Vagina (tissue), 2 donors: ENCODE measurements around the gene CYRIA. TPM values are rescaled to one million over a fixed set of nuclear protein-coding genes. Genes with fewer than 3 reads are reported as not detected.

Source experiments
- DNase-seq, 2 donors: peaks; one replicate each; pipeline ENCODE4 v3.0.0-alpha.2; 2017; ENCODE audit errors: extremely low spot score in 2 of 2
- H3K27ac ChIP-seq: fragments of 200-600 bp; sonication (generic); one replicate; pipeline ENCODE4 v1.5.1; 2019
- H3K27me3 ChIP-seq: fragments of 200-600 bp; sonication (generic); one replicate; pipeline ENCODE4 v1.5.1; 2019
- H3K36me3 ChIP-seq, 2 donors: fragments of 200-600 bp; sonication (generic); one replicate each; pipeline ENCODE4 v1.5.1; 2017 to 2019
- H3K4me1 ChIP-seq: fragments of 200-600 bp; sonication (generic); one replicate; pipeline ENCODE4 v1.5.1; 2019
- H3K4me3 ChIP-seq, 2 donors: fragments of 200-600 bp; sonication (generic); 1 replicate in 1 of 2; 2 replicates in 1 of 2; pipeline ENCODE4 v1.5.1; 2016 to 2019
- H3K9me3 ChIP-seq: fragments of 200-600 bp; sonication (generic); one replicate; pipeline ENCODE4 v1.5.1; 2019
- POLR2A ChIP-seq, 2 donors: fragments of 450-650 bp; IDR thresholded peaks; one replicate each; pipeline ENCODE4 v1.6.1; 2017; ENCODE audit warnings: antibody characterized with exemption in 2 of 2, mild to moderate bottlenecking in 2 of 2, moderate library complexity in 2 of 2
- POLR2AphosphoS5 ChIP-seq, 2 donors: sonication (generic); formaldehyde crosslinking; IDR thresholded peaks; one replicate each; pipeline ENCODE4 v1.9.0; 2017; ENCODE audit warnings: antibody characterized with exemption in 2 of 2, mild to moderate bottlenecking in 2 of 2, low read depth in 1 of 2; ENCODE audit not compliant: insufficient read depth in 1 of 2
- intact Hi-C: fragments of 100-400 bp; cut with DNase I; formaldehyde crosslinking; loops from one replicate; pipeline ENCODE4 v1.15.1; 2023
- total RNA-seq: library from RNA; depleted of rRNA; stranded (reverse); fragments of >200 nt; gene quantifications from one replicate; pipeline ENCODE4 v1.2.3, GENCODE V29; 2016
- TF ChIP-seq, protein P1 (sequence below), 3 experiments: fragments of 450-650 bp in 2 of 3; fragments of 200-600 bp in 1 of 3; sonication (generic) in 1 of 3; IDR thresholded peaks; one replicate each; pipeline ENCODE4 v1.5.1; 2017 to 2019; ENCODE audit warnings: antibody characterized with exemption in 3 of 3, mild to moderate bottlenecking in 2 of 3, moderate library complexity in 2 of 3

Gene CYRIA
- total RNA-seq, 1 donor from 2014 or later: 12.5 TPM

DNA sequence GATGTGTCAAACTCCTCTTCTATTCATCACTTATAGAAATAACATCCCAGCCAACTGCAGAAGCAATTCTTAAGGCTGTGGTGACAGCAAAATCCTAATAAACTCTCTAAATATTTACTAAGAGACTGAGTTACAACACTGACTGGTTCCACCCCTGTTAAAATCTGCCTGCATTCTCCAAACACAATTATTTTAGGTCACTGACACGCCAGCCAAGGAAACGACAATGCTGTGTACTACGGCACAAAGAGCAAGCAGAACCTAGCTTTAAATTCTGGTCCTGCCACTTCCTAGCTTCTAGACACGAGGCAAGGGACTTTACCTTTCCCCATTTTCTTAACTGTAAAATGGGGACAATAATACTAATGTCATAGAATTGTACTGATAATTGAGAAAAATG is 4.1 kb downstream of the CYRIA start:
- Histone ChIP-seq H3K4me3 (no peak overlapping the region), H3K4me1 (peaks cover 87% of the 10 kb centered on the region), H3K27ac (no peak overlapping the region), H3K36me3 (no peaks in the 10 kb centered on the region), H3K9me3 (no peaks in the 10 kb centered on the region), H3K27me3 (no peaks in the 10 kb centered on the region)
- TF ChIP-seq, protein P1, sequence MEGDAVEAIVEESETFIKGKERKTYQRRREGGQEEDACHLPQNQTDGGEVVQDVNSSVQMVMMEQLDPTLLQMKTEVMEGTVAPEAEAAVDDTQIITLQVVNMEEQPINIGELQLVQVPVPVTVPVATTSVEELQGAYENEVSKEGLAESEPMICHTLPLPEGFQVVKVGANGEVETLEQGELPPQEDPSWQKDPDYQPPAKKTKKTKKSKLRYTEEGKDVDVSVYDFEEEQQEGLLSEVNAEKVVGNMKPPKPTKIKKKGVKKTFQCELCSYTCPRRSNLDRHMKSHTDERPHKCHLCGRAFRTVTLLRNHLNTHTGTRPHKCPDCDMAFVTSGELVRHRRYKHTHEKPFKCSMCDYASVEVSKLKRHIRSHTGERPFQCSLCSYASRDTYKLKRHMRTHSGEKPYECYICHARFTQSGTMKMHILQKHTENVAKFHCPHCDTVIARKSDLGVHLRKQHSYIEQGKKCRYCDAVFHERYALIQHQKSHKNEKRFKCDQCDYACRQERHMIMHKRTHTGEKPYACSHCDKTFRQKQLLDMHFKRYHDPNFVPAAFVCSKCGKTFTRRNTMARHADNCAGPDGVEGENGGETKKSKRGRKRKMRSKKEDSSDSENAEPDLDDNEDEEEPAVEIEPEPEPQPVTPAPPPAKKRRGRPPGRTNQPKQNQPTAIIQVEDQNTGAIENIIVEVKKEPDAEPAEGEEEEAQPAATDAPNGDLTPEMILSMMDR (IDR thresholded peaks at IDR 0.05): no peak
- peak in 1 of 2 donors; percentile 30 for TF ChIP-seq POLR2AphosphoS5 (IDR thresholded peaks at IDR 0.05; ENCODE audit: insufficient read depth in 1 of 2, low read depth in 1 of 2)
- no peak for DNase-seq
- intact Hi-C loops: loop anchor here (10.0 kb wide), 1 partner anchor 1093 kb away; the partner anchor contains the start of genes GEN1 and SMC6

DNA sequence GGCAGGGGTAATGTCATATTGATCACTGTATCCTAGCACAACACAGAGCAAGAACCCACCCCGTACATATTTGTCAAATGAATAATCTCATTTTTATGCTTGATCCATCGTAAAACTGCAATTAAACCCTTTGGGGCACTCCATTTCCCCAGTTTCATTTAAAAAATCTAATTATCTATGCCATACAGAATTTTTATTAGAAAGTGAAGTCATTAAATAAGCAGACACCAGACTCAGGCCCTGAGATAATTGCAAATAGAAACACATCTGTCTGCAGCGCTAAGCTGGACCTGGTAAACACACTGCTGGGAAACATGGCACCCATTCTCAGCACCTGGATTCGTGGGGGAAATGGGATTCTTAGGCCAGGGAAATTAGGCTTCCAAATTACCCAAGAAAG is 5.1 kb downstream of the CYRIA start:
- DNase-seq: no peak
- intact Hi-C loops: loop anchor here (10.0 kb wide), 1 partner anchor 1094 kb away; the partner anchor contains the start of genes GEN1 and SMC6

DNA sequence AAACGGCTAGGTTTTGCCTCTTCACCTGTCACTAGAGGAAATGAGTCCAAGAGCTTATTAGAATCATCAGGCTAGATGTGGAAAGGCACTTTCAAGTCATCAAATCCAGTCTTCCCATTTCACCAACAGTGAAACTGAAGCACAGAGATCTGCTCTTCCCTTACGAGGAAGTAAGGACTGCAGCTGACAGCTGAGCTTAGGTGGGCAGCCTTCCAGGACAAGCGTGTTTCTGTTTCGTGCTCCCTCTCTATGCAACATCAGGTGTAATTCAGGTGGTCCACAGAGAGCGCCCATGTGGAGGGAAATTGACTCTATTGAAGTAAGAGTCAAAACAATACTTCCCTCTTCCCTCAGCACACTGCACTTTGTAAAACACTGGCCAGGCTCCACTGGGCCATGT is 5.5 kb downstream of the CYRIA start:
- Histone ChIP-seq H3K36me3 (no peaks in the 10 kb centered on the region), H3K4me3 (no peak overlapping the region), H3K9me3 (no peaks in the 10 kb centered on the region), H3K27ac (no peak overlapping the region), H3K4me1 (peaks cover 91% of the 10 kb centered on the region), H3K27me3 (no peaks in the 10 kb centered on the region)
- intact Hi-C loops: loop anchor here (10.0 kb wide), 1 partner anchor 1095 kb away; the partner anchor contains the start of genes GEN1 and SMC6
- TF ChIP-seq POLR2AphosphoS5 (IDR thresholded peaks at IDR 0.05; ENCODE audit: insufficient read depth in 1 of 2, low read depth in 1 of 2) (no peak), POLR2A (IDR thresholded peaks at IDR 0.05) (no peak)
- TF ChIP-seq, protein P1 (IDR thresholded peaks at IDR 0.05): no peak
- DNase-seq: peak in 1 of 2 donors; percentile 58

More for the DNA sequence above, 5.1 kb downstream of the CYRIA start:
- H3K4me1 ChIP-seq: peaks cover 90% of the 10 kb centered on the region
- no peak overlapping the region for H3K4me3 ChIP-seq
- H3K9me3 ChIP-seq: no peaks in the 10 kb centered on the region
- no peaks in the 10 kb centered on the region for H3K36me3 ChIP-seq
- TF ChIP-seq POLR2A (IDR thresholded peaks at IDR 0.05) (no peak), POLR2AphosphoS5 (IDR thresholded peaks at IDR 0.05; ENCODE audit: insufficient read depth in 1 of 2, low read depth in 1 of 2) (no peak)
- TF ChIP-seq, protein P1 (IDR thresholded peaks at IDR 0.05): no peak
- no peak overlapping the region for H3K27ac ChIP-seq
- H3K27me3 ChIP-seq: no peaks in the 10 kb centered on the region

DNA sequence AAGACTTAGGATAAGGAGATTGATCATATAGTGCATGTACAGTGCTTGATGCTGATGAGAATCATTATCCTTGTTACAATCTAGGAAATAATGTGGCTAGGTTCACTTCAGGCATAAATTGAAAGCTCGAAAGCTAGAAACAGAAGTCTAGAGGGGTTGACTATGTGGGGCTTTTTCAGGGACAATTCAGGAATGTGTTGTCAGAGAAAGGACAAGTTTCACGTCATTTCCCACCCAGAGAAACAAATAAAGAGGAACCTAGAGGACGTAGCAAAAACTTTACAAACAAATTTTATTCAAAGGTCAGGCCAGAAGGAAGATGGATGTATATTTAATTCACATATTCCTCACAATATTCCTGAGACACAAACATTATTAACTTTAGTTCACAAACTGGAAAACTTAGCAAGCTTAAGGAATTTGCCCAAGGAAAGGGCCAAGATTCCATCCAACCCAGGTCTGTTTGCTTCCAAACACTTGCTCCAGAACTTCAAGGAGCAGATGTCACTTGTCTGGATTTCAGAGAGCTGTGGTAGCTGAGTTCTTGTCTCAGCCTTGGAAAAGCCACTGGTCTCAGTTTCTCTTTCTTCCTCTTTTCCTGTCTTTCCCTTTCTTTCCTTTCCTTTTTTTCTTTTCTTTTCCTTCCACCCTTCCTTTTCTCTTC is 7.4 kb downstream of the CYRIA start:
- no peak for TF ChIP-seq POLR2AphosphoS5 (IDR thresholded peaks at IDR 0.05; ENCODE audit: insufficient read depth in 1 of 2, low read depth in 1 of 2)
- TF ChIP-seq, protein P1 (IDR thresholded peaks at IDR 0.05): no peak
- TF ChIP-seq POLR2A (IDR thresholded peaks at IDR 0.05): no peak
- H3K36me3 ChIP-seq: no peaks in the 10 kb centered on the region
- no peak overlapping the region for H3K4me3 ChIP-seq
- H3K27ac ChIP-seq: no peak overlapping the region
- no peaks in the 10 kb centered on the region for H3K27me3 ChIP-seq
- intact Hi-C loops: no loop called here
- H3K4me1 ChIP-seq: peaks cover 95% of the 10 kb centered on the region
- no peaks in the 10 kb centered on the region for H3K9me3 ChIP-seq
- no peak for DNase-seq

DNA sequence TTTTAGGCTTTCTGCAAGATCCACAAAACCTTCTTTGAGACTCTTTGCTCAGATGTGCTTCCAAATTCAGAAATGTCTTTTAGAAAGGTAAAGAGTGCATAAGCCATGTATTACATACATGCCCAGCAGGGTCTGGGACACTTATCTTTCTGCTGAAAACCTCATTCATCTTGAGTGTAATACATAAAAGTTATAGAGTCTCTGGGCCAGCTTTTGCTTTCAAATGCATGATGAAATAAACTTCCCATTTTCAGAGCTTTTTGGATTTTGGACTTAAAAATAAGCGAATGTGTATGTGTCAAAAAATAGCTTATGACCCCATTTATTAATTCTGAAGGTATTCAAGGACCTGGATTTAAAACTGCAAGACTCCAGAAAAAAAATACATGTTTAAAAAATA is 8.0 kb downstream of the CYRIA start:
- Histone ChIP-seq H3K27ac (peak overlapping the region; percentile 68), H3K9me3 (no peaks in the 10 kb centered on the region), H3K36me3 (no peaks in the 10 kb centered on the region), H3K4me1 (peaks cover 95% of the 10 kb centered on the region), H3K4me3 (no peak overlapping the region), H3K27me3 (no peaks in the 10 kb centered on the region)
- intact Hi-C loops: no loop called here
- TF ChIP-seq, protein P1 (IDR thresholded peaks at IDR 0.05): no peak
- no peak for TF ChIP-seq POLR2A (IDR thresholded peaks at IDR 0.05)
- no peak for TF ChIP-seq POLR2AphosphoS5 (IDR thresholded peaks at IDR 0.05; ENCODE audit: insufficient read depth in 1 of 2, low read depth in 1 of 2)
- no peak for DNase-seq
